Trophoblast cell (in vitro differentiated cells and primary cell): ENCODE data around the gene CXCL9.
A peak's percentile ranks its signal among the peaks of the same experiment; 100 is the strongest.
"Not testable (repeated sequence)": the region's sequence is repeated elsewhere in the genome, so short reads cannot be mapped to it uniquely, and the experiment has no call there.

ENCODE experiments used
- DNase-seq, 2 donors: peaks; one replicate each; pipeline ENCODE4 v3.0.0-alpha.2; 2016
- H2AFZ ChIP-seq: 2 replicates; pipeline ENCODE4 v1.6.1; 2013; ENCODE audit warnings: low read length, moderate library complexity, mild to moderate bottlenecking; ENCODE audit not compliant: insufficient read depth, poor library complexity
- H2AK5ac ChIP-seq: 2 replicates; pipeline ENCODE4 v1.6.1; 2013; ENCODE audit warnings: mild to moderate bottlenecking, low read length
- H2BK120ac ChIP-seq: 2 replicates; pipeline ENCODE4 v1.6.1; 2013; ENCODE audit warnings: low read length, mild to moderate bottlenecking, moderate library complexity; ENCODE audit not compliant: insufficient read depth, poor library complexity
- H2BK12ac ChIP-seq: 2 replicates; pipeline ENCODE4 v1.6.1; 2013; ENCODE audit warnings: mild to moderate bottlenecking, low read length, moderate library complexity
- H2BK5ac ChIP-seq: 2 replicates; pipeline ENCODE4 v1.6.1; 2013; ENCODE audit warnings: low read length, low read depth, moderate library complexity, mild to moderate bottlenecking; ENCODE audit not compliant: poor library complexity
- H3K14ac ChIP-seq: 2 replicates; pipeline ENCODE4 v1.6.1; 2013; ENCODE audit warnings: mild to moderate bottlenecking, low read length
- H3K18ac ChIP-seq: 2 replicates; pipeline ENCODE4 v1.6.1; 2013; ENCODE audit warnings: mild to moderate bottlenecking, low read length
- H3K23ac ChIP-seq: 2 replicates; pipeline ENCODE4 v1.6.1; 2013; ENCODE audit warnings: low read length
- H3K27ac ChIP-seq: 2 replicates; pipeline ENCODE4 v1.5.1; 2013; ENCODE audit warnings: low read depth, mild to moderate bottlenecking, inconsistent platforms, low read length, moderate library complexity
- H3K27me3 ChIP-seq: 2 replicates; pipeline ENCODE4 v1.6.1; 2013; ENCODE audit warnings: inconsistent platforms, mild to moderate bottlenecking, low read length, moderate library complexity; ENCODE audit not compliant: insufficient read depth
- H3K36me3 ChIP-seq, 2 experiments: 1 replicate in 1 of 2; 2 replicates in 1 of 2; pipeline ENCODE4 v1.6.1; 2013; ENCODE audit warnings: low read length in 2 of 2, mild to moderate bottlenecking in 2 of 2, moderate library complexity in 1 of 2; ENCODE audit not compliant: insufficient read depth in 2 of 2, control insufficient read depth in 1 of 2
- H3K4ac ChIP-seq: 2 replicates; pipeline ENCODE4 v1.6.1; 2013; ENCODE audit warnings: low read depth, mild to moderate bottlenecking, low read length, moderate library complexity
- H3K4me1 ChIP-seq, 2 experiments: 1 replicate in 1 of 2; 2 replicates in 1 of 2; pipeline ENCODE4 v1.6.1; 2013; ENCODE audit warnings: low read length in 2 of 2, mild to moderate bottlenecking in 2 of 2, moderate library complexity in 1 of 2; ENCODE audit not compliant: insufficient read depth in 2 of 2, control insufficient read depth in 1 of 2
- H3K4me2 ChIP-seq: 2 replicates; pipeline ENCODE4 v1.6.1; 2013; ENCODE audit warnings: inconsistent platforms, mild to moderate bottlenecking, low read length, moderate library complexity
- H3K4me3 ChIP-seq: 2 replicates; pipeline ENCODE4 v1.5.1; 2013; ENCODE audit warnings: mild to moderate bottlenecking, low read depth, low read length, inconsistent platforms
- H3K79me1 ChIP-seq: one replicate; pipeline ENCODE4 v1.6.1; 2013; ENCODE audit warnings: low read length
- H3K79me2 ChIP-seq: 2 replicates; pipeline ENCODE4 v1.6.1; 2013; ENCODE audit warnings: low read length, mild to moderate bottlenecking; ENCODE audit not compliant: control insufficient read depth, insufficient read depth, poor library complexity
- H3K9ac ChIP-seq: 2 replicates; pipeline ENCODE4 v1.6.1; 2013; ENCODE audit warnings: mild to moderate bottlenecking, low read length
- H3K9me3 ChIP-seq: 2 replicates; pipeline ENCODE4 v1.6.1; 2013; ENCODE audit warnings: low read depth, mild to moderate bottlenecking, control low read depth, inconsistent platforms, low read length; ENCODE audit not compliant: insufficient read depth
- H4K12ac ChIP-seq: 2 replicates; pipeline ENCODE4 v1.6.1; 2013; ENCODE audit warnings: low read depth, mild to moderate bottlenecking, low read length, moderate library complexity
- H4K8ac ChIP-seq: 2 replicates; pipeline ENCODE4 v1.6.1; 2013; ENCODE audit warnings: low read depth, mild to moderate bottlenecking, low read length, moderate library complexity
- H4K91ac ChIP-seq: one replicate; pipeline ENCODE4 v1.6.1; 2013; ENCODE audit warnings: low read depth, mild to moderate bottlenecking, low read length, moderate library complexity
- WGBS: extraction: QIAGEN DNeasy Blood & Tissue Kit; methylation state at CpG from one replicate; pipeline ENCODE4 v1.1.7; 2013; ENCODE audit warnings: missing lambda C conversion rate; ENCODE audit not compliant: insufficient read length, insufficient coverage; ENCODE audit errors: extremely low coverage; 5-methylcytosine and 5-hydroxymethylcytosine counted together

Gene CXCL9

GRCh38 chr4:75958546-75958945 lies 48.8 kb downstream of the CXCL9 start:
- not testable (repeated sequence) for H2AFZ ChIP-seq, H3K4me3 ChIP-seq, H2BK120ac ChIP-seq, H2AK5ac ChIP-seq, H4K12ac ChIP-seq, H3K79me1 ChIP-seq, H3K27ac ChIP-seq, H3K27me3 ChIP-seq, H3K4me1 ChIP-seq, H3K79me2 ChIP-seq, H3K23ac ChIP-seq, H3K9ac ChIP-seq, H3K9me3 ChIP-seq, H3K4ac ChIP-seq, H3K14ac ChIP-seq, H3K18ac ChIP-seq, H2BK5ac ChIP-seq, H3K4me2 ChIP-seq, H2BK12ac ChIP-seq, H4K8ac ChIP-seq, H4K91ac ChIP-seq
- WGBS: no CpG with 5 or more reads among the region's 7 CpGs
- DNase-seq: peak; percentile 23 to 70
- H3K36me3 ChIP-seq: peaks cover 29 to 35% of the 10 kb centered on the region in 2 experiments

GRCh38 chr4:75954811-75955210 lies 52.5 kb downstream of the CXCL9 start:
- not testable (repeated sequence) for H3K14ac ChIP-seq, H3K4me1 ChIP-seq, H3K4ac ChIP-seq, H3K27ac ChIP-seq, DNase-seq, H3K18ac ChIP-seq, H2AK5ac ChIP-seq, H2BK5ac ChIP-seq, H3K9me3 ChIP-seq, H3K9ac ChIP-seq, H3K4me2 ChIP-seq, H2BK12ac ChIP-seq, H4K91ac ChIP-seq, H3K4me3 ChIP-seq, H4K8ac ChIP-seq, H2BK120ac ChIP-seq, H2AFZ ChIP-seq, H3K23ac ChIP-seq, H4K12ac ChIP-seq, H3K27me3 ChIP-seq, H3K79me1 ChIP-seq, H3K79me2 ChIP-seq
- no CpG with 5 or more reads among the region's 5 CpGs for WGBS
- peaks cover 28 to 40% of the 10 kb centered on the region in 2 experiments for H3K36me3 ChIP-seq

- Histone ChIP-seq H2BK12ac (no peak overlapping the region), H3K9ac (no peak overlapping the region), H2BK120ac (no peak overlapping the region), H3K27me3 (no peaks in the 10 kb centered on the region), H2AFZ (no peak overlapping the region), H3K36me3 (peaks cover 23 to 36% of the 10 kb centered on the region in 2 experiments), H3K79me2 (no peaks in the 10 kb centered on the region), H3K4me1 (no peaks in the 10 kb centered on the region), H3K18ac (no peak overlapping the region), H3K23ac (no peak overlapping the region), H4K8ac (no peak overlapping the region), H2AK5ac (no peak overlapping the region), H3K27ac (no peak overlapping the region), H2BK5ac (no peak overlapping the region), H3K4me3 (no peak overlapping the region), H3K4ac (no peak overlapping the region), H4K12ac (no peak overlapping the region), H3K14ac (no peak overlapping the region), H3K9me3 (no peaks in the 10 kb centered on the region), H4K91ac (no peak overlapping the region), H3K79me1 (no peaks in the 10 kb centered on the region), H3K4me2 (no peak overlapping the region)
- no peak for DNase-seq
- no CpG with 5 or more reads among the region's 2 CpGs for WGBS
Measured at GRCh38 chr4:75953509-75953908, 53.8 kb downstream of the CXCL9 start.
